SKM-1 (cell line): ENCODE data around the gene C2orf74.
"Not testable (repeated sequence)": the region's sequence is repeated elsewhere in the genome, so short reads cannot be mapped to it uniquely, and the experiment has no call there.

ENCODE experiments used
- DNase-seq: peaks from one replicate; lab custom pipeline; 2025; ENCODE audit not compliant: unreplicated experiment; lab: John Stamatoyannopoulos, UW

C2orf74 gene

DNA sequence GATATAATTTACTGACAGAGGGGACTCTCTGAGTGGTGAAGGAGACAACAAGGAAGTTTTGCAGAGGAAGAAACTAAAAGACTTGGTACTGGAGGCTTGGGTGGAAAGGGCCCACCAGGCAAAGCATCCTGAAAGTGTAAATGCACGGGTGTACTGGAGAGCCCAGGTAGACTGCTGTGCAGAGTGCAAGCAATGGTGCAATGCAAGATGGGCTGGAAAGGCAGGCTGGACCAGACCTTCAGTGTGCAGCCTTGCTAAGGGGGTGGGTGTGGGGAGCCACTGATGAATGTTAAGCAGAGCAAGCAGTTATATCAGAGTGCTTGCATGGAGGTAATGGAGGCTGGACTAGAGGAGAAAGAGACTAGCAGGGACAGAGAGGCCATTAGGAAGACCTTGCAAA, 10.7 kb downstream of the C2orf74 start:
- no peak for DNase-seq

DNA sequence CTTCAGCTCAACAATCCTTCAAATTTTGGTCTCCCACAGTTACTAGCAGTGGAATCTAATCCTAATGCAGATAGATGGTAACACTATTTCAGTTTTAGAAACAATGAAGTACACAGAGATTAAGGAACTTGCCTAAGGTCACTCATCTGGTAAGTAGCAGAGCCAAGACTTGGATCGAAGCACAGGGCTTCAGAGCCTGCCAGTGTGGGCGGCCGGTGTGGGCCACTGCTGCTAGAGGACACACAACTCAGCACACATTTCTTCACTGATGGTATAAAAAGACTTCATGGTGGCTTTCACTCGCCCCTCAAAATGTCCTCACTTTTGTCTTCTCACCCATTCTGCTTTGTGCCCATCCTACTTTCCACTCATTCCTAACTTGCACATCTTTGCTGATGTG, 11.1 kb downstream of the C2orf74 start:
- no peak for DNase-seq

DNA sequence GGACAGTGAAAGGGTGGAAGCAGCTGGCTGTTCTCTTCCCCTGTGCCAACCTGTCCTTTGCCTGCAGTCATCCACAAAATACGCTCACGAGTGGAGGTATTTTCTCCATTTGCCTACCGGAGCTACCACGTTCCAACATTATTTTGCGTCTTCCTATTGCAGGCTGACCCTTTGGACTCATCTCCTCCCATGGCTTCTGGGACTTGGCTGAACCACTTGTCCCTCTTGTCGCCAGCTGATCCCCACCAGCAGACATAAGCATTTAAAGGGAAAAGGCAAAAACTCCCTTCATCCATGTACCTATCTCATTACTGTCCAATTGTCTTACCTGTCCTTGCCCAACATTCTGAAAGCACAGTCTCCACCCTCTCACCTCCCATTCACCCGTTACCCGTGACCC, 13.0 kb downstream of the C2orf74 start:
- no peak for DNase-seq

DNA sequence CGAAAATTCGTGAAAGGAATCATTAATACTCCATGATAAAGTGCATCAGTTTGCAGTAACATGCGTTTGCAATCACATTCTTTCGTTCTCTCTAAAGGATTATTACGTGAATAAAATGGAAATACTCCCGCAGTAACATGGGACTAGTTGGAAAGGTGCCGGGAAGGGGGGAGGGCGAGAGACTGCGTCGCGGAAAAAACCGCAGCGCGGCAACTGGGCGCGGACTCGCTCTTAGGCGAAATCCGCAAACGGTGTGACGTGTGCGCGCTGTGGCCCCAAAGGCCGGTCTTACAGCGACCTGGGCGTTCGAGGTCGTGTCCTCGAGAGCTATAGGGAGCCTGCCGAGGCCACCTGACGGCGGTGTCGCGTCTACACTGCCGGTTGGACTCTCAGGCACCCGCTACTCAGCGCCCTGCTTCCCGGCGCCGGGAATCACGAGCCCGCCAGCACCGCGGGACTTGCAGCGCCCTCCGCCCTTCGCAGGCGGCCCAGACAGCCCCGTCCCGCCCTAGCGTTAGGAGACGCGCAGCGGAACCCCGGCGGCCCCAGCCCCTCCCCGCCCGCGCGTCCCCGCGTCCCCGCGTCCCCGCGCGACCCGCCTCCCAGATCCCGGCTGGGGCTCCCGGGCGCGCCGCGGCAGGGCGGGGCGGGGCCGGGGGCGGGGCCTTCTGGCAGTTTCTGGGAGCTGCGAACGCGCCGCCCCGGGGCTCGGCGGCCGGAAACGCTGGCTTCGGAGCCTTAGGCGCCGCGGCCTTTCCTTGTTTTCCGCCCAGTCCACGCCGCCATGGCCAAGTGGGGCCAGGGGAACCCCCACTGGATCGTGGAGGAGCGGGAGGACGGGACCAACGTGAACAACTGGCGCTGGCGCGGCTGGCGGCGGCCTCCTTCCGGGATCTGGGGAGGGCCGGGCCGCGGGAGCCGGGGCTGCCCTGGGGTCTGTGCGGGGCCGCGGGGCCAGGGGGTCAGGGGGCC, 15.1 kb downstream of the C2orf74 start:
- DNase-seq: peak; percentile 68

DNA sequence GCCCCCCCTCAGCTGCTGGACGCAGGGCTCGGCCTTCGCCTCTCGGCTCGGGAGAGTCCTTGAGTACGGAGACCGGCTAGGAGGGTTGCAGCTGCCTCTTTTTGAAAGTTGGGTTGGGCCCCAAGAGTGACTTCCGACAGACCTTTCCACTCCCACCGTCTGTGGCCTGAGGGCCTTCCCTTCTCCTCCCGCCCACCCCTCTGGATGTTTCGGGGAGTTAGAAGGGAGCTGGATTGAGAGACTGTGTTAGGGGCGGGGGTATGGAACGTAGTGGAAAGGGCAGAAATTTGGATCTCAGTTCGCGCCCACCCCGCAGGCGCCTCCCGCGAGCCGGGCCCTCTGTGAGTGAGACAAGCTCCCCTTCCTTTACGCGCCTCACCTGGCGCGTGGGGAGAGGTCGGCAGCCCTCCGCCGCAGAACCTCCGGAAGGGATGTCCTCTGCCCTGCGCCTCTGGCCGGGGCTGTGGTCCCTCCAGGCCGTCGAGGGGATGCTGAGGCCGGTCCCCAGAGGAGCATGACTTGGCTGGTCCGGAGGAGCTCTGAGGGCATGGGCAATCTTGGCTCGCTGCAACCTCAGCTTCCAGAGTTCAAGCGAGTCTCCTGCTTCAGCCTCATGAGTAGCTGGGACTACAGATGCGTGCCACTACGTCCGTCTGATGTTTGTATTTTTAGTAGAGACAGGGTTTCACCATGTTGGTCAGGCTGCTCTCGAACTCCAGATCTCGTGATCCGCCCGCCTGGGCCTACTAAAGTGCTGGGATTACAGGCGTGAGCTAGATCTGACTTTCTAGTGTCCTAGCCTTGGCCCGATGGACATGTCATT, 15.9 kb downstream of the C2orf74 start:
- DNase-seq: no peak

DNA sequence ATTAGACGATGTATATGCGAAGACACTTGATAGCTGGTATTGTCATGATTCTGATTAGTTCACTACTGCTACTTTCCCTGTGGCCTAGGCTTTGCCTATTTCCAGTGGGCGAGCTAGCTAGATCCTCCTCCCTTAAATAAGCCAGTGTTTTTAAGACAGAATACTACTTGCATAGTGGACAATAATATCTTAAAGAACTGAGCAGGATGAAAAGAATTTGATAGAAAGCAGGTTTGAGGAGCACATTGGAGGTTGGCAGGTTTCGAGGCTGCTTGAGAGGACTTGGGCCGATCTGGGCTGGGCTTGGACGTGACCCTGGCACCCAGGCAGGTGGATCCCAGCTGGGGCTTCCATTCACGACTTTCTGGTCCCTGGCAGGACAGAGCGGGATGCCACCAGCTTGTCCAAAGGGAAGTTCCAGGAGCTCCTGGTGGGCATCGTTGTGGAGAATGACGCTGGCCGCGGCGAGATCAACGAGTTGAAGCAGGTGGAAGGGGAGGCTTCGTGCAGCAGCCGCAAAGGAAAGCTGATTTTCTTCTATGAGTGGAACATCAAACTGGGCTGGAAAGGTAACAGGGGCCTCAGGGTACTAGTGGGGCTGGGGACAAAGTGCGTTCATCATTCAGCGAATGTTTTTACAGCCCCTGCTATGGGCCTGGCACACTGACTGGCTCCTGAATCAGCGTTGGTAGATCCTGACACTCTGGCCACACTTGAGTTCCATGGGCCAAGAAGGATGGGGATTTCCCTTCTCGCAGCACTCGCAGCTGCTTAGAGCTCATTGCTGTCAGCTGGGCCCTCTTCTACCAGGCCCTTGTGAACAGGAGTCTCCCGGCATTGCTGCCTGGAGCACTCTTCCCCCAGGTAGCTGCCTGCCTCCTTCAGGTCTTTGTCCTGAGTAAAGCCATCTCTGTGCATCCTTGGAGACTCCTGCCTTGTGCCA, 16.9 kb downstream of the C2orf74 start:
- no peak for DNase-seq

DNA sequence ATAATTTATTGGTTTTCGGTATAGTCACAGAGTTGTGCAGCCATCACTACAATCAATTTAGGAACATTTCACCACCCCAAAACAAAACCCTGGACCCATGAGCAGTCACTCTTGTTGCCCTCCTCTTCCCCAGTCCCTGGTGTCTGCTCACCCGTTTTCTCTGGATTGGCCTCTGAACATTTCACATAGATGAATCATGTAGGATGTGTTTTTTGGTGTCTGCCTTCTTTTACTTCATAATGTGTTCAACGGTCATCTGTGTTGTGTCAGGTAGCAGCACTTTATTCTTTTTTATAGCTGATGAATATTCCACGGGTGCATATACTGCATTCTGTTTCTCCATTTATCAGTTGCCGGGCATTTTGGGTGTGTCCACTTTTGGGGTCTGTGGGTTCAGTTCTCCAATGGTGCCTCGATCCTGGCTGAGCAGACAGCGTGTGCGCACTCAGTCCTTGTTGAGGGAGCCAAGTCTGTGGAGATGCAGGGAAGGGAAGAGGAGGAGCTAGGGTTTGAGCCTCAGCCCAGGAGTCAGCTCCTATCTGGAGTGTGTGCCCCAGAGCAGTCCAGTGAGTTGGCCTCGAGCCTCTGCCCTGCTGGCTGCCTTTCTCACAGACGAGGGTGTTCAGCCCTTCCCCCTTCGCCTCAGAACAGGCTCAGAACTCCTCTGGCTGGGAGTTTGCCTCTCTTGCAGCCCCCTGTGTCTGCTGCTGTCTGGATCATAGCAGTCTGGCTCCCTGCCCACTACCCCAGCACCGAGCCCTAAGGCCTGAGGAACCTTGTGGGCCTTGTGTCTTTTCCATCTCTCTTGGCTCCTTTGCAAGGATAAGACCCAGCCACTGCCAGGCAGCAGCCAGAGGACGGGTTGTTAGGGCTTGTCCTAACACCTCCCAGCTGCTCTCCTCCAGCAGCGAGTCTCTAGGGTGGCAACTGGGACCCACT, 18.0 kb downstream of the C2orf74 start:
- no peak for DNase-seq

DNA sequence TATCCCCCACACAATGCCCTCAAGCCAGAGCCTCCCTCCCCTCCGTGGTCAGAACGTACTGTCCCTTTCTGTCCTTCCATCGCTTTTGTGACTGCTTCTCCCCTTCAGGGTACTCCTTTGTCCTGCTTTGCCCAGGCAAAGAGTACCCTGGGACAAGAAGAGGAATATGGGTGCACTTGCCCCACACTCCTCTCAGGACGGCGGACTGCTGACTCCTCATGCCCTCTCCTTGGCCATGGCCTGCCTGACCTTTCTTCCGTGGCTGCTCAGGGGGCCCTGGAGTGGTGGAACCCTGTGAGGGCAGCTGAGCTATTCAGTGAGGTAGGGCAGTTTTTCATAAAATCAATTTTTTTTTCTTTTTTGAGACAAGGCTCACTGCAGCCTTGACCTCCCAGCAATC, 18.7 kb downstream of the C2orf74 start:
- DNase-seq: no peak

DNA sequence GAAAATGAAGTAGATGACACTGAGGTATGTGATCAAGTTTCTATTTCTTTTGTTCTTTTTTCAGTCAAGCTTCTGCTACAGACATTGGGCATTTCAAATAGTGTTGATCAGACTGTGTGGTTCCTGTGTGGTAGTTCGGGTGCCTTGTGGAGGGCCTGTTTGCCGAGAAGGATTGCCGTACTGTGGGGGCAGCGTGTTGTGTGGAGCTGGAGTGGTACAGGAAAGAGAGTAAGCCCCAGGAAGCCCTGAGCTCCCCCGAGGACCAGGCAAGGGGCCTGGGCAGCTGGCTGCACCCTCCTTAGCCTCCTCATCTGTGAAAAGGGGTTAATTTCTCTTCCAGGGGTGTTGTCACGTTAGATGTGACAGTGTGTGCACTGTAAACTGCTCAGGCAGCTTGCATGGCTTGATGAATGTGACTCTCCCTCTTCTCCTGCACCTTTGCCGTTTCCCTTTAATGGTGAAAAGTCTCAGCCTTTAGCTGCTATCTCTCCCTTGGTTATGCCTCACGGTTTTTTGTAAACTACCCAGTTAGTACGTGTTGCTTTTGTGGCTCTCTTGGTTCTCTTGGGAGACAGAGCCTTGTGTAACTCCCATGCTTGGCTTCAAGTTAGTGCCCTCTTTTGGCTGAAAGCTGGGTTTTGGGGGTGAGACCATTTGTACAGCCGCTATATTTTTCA, 19.5 kb downstream of the C2orf74 start:
- DNase-seq: no peak

DNA sequence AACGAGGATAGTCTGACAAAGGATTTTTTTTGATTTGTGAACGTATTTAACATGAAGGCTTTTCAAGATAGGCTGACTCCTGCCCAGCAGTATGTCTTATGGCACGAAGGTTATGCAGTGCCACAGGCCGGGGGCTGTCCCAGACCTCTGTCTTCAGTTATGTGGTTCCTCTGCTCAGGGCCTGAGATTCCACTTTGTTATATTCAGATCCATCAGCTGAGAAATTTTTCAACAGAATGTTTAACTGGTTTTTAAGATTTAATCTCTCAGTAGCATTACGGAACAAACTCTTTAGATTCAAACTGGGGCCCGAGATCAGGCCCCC, 20.0 kb downstream of the C2orf74 start:
- DNase-seq: no peak

DNA sequence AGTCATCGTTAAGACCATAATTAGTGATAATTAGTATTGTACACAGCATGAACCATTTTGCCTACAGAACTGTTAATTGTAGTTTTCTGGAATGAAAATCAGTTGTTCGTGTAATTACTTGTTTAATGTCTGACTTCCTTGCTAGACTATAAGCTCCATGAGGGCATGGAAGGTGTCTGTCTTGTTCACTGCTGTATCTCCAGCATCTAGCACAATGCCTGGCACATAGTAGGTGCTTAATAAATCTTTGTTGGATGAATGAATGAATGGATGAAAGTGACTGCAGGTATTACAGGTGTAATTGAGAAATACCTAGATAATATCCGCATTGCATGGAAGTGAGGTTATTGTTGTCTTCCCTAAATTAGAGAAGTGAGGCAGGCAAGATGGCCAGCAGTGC, 21.8 kb downstream of the C2orf74 start:
- no peak for DNase-seq

DNA sequence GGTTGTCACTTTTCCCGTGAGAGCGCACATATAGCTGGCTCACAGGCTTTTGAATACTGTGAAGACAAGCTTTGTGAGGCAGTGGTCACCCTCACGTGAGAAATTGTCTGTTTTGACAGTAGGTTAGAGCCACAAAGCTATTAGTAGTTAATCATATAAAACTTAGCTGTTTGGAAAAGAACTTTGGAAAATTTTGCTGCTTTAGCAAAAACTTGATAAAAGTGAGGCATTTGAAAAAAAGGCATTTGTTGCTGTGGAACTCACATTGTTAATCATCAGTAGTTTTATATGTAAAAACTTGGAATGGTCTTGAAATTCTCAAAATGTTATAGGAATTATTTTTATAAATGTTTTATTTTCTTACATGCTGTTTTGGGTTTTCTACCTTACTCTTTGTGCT, 22.3 kb downstream of the C2orf74 start:
- no peak for DNase-seq

DNA sequence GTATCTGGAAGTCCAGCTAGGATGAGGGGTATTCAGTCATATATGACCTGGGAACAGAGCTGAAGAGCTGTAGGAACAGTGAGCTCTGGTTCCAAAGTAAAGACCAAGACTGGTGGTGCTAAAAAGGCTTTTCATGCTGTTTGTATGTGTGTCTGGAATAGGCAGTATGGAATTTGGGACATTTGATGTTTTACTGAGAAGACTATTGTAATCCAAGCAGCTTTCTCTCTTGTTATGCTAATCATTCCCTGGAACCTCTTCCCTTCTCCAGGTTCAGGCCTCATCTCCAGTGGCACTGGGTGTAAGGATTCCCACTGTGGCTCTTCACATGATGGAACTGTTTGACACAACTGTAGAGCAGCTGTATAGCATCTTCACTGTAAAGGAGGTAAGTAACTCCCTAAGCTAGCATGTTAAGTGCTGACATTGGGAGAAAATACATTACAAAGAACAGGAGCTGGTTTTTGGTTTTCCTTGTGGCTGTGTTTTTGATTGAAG, 23.3 kb downstream of the C2orf74 start:
- no peak for DNase-seq

DNA sequence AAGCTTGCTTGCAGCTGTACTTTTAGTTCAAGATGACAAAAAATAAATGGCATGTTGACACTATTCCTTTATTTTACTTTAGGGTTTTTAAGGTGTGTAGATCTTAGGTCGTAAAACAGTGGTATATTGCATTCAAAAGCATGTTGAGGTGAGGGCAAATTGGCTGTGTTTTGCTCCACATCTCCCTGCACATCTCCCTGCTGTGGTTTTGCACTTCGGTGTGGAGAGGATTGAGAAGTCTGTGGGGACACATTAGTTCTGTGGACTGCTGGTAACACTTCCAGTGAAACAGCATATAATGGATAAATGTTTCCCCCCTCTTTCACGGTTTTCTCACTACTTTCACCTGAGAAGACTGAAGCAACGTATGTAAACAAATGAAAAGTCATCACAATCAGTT, 25.1 kb downstream of the C2orf74 start:
- no peak for DNase-seq

DNA sequence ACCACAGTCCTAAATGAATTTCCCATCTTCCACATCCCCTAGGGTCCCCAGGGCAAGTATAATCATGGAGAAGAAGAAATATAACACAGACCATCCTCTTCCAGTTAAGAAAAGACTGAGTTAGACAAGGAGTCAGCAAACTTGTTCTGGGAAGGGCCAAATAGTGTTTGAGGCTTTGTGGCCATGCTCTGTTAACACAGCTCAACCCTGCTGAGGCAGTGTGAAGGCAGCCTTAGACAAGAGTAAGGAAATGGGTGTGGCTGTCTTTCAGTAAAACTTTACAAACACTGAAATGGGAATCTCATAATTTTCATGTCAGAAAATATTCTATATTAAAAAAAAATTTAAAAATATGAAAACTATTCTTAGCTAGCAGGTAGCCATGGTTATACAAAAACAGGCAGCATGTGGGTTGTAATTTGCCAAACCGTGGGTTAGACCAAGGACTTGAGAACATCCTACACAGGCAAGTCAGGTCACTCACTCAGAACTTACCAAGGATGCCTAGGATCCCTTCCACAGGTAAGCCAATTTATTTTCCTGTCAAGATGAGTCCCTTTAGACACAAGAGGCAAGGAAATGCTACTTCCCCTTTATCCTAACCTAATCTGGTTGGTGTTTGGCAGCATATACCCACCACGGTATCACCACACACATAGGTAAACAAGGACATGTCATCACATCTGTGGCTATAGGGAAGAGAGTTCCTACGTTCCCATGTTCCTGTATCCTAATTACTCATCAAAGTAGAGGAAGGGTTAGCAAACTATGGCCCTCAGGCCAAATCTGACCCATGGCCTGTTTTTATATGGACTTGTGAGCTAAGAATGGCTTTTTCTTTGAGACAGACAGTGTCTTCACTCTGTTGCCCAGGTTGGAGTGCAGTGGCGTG, 31.9 kb downstream of the C2orf74 start:
- no peak for DNase-seq

DNA sequence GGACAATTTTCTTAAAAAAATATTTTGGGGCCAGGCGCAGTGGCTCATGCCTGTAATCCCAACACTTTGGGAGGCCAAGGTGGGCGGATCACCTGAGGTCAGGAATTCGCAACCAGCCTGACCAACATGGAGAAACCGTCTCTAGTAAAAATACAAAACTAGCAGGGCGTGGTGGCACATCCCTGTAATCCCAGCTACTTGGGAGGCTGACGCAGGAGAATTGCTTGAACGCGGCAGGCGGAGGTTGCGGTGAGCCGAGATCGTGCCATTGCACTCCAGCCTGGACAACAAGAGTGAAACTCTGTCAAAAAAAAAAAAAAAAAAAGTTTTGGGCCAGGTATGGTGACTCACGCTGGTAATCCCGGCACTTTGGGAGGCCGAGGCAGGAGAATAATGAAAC, 32.7 kb downstream of the C2orf74 start:
- not testable (repeated sequence) for DNase-seq

DNA sequence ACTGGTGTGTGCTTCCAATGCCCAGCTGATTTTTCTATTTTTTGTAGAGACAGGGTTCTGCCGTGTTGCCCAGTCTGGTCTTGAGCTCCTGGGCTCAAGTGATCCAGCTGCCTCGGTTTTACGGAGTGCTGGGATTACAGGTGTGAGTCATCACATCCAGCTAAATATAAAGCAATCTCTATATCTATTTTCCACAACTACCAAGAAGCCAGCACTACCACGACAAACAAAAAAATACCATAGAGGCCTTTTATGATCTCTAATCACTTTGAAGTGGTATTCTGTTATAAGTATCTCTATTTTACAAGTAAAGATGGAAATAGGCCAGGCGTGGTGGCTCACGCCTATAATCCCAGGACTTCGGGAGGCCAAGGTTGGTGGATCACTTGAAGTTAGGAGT, 34.7 kb downstream of the C2orf74 start:
- DNase-seq: no peak

DNA sequence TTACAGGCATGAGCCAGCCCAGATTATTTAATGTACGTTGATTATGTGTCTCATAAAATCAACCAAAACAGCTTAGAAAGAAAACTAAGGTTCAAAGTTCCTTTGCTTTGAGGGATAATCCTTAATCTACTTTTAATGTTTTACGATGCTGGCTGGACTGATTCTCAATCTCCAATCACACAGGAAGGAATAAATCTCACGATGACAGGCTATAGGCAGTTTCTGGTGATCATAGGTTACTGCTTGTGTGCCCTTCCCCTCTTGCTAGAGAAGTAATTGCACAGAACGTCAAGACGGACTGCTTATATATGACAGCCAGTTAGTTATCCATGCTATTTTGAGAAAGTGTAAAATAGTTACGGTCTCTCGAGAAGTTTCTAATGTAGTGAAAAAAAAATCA, 43.1 kb downstream of the C2orf74 start:
- no peak for DNase-seq
